HFFc6 (cell line): ENCODE data around the gene RNF115. TPM values are rescaled to one million over a fixed set of nuclear protein-coding genes. Genes with fewer than 3 reads are reported as not detected.

ENCODE experiments used
- DNase-seq: peaks from one replicate; pipeline ENCODE4 v3.0.0-alpha.2; 2018
- H3K27ac Mint-ChIP-seq: 2 replicates; pipeline ENCODE4 v1.8.0; 2020; ENCODE audit warnings: mild to moderate bottlenecking, mixed read lengths
- H3K27me3 Mint-ChIP-seq: 2 replicates; pipeline ENCODE4 v1.8.0; 2021; ENCODE audit warnings: mild to moderate bottlenecking, moderate library complexity, mixed read lengths; ENCODE audit not compliant: insufficient read depth
- H3K36me3 Mint-ChIP-seq: 2 replicates; pipeline ENCODE4 v1.8.0; 2021; ENCODE audit warnings: low read depth, mixed read lengths
- H3K4me1 Mint-ChIP-seq: 2 replicates; pipeline ENCODE4 v1.8.0; 2020; ENCODE audit warnings: low read depth, mixed read lengths
- H3K4me3 Mint-ChIP-seq: 2 replicates; pipeline ENCODE4 v1.8.0; 2020; ENCODE audit warnings: mild to moderate bottlenecking, moderate library complexity, mixed read lengths
- H3K9me3 Mint-ChIP-seq: 2 replicates; pipeline ENCODE4 v1.8.0; 2020; ENCODE audit warnings: mild to moderate bottlenecking, mixed read lengths
- CTCF ChIP-seq: fragments of 200-600 bp; sonication (generic); IDR thresholded peaks from 2 replicates; pipeline ENCODE4 v1.5.0; 2021; ENCODE audit warnings: antibody characterized with exemption, mild to moderate bottlenecking
- total RNA-seq, 6 experiments: library from RNA; stranded (reverse); fragmentation: NEBNext Ultra II Directional; extraction: Animal tissue kit (Norgen Biotek cat#: 25700); gene quantifications; 2 replicates in 1 of 6; 3 replicates in 5 of 6; pipeline ENCODE4 v1.2.3, GENCODE V29; 2021

Gene RNF115
- total RNA-seq, 6 experiments from 2014 or later = 14.0 to 23.0 (median 21.2) TPM

GRCh38 chr1:145707183-145707867 lies 116.6 kb downstream of the RNF115 start, which contains the start of gene PDZK1:
Gene PDZK1 (minus strand): TSS chr1:145707368. CDS start chr1:145688021, 19,347 bp downstream.
- DNase-seq = no peak
- Mint-ChIP-seq H3K4me1 (peaks cover 57% of the 10 kb centered on the region), H3K27ac (peak within 1 kb of the TSS; percentile 62), H3K36me3 (peaks cover 8% of the 10 kb centered on the region; the same call in 1 of the 2 replicates), H3K9me3 (no peaks in the 10 kb centered on the region), H3K27me3 (no peaks in the 10 kb centered on the region), H3K4me3 (peak within 1 kb of the TSS; percentile 40)
- TF ChIP-seq CTCF = no peak

- Mint-ChIP-seq H3K9me3 (no peaks in the 10 kb centered on the region), H3K27me3 (no peaks in the 10 kb centered on the region), H3K27ac (peak overlapping the region; percentile 62), H3K4me1 (peaks cover 56% of the 10 kb centered on the region), H3K36me3 (peaks cover 8% of the 10 kb centered on the region; the same call in 1 of the 2 replicates), H3K4me3 (peak overlapping the region; percentile 9)
- TF ChIP-seq CTCF = no peak
- DNase-seq = peak; percentile 91
These were observed 117.7 kb downstream of the RNF115 start for GRCh38 chr1:145706086-145706664.

- no peak overlapping the region for H3K27ac Mint-ChIP-seq
- H3K9me3 Mint-ChIP-seq = no peaks in the 10 kb centered on the region
- H3K27me3 Mint-ChIP-seq = no peaks in the 10 kb centered on the region
- no peak overlapping the region; the same call in 1 of the 2 replicates for H3K4me3 Mint-ChIP-seq
- no peak for TF ChIP-seq CTCF
- H3K4me1 Mint-ChIP-seq = peaks cover 51% of the 10 kb centered on the region
- H3K36me3 Mint-ChIP-seq = peaks cover 5% of the 10 kb centered on the region; the same call in 1 of the 2 replicates
- DNase-seq = no peak
These were observed 118.3 kb downstream of the RNF115 start for GRCh38 chr1:145705622-145706021.

DNA sequence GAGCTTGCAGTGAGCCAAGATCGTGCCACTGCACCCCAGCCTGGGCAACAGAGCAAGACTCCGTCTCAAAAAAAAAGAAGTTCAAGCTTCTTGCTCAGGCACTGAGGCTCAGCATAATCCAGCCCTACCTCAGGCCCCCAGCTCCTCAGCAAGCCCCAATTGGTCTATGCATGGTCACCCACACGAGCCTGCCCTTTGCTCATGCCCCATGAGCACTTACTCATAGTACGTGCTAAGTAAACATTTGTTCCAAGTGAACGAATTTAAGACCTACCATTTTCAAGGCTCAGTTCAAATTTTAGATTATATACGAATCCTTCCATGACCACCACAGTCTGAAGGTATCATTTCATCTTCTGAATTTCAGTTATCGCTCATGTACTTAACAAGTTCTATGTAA lies 121.1 kb downstream of the RNF115 start:
- no peak for DNase-seq
- Mint-ChIP-seq H3K4me3 (no peak overlapping the region), H3K4me1 (peaks cover 33% of the 10 kb centered on the region), H3K9me3 (no peaks in the 10 kb centered on the region), H3K27me3 (peaks cover 1% of the 10 kb centered on the region; the same call in 1 of the 2 replicates), H3K27ac (no peak overlapping the region), H3K36me3 (no peaks in the 10 kb centered on the region)
- no peak for TF ChIP-seq CTCF

DNA sequence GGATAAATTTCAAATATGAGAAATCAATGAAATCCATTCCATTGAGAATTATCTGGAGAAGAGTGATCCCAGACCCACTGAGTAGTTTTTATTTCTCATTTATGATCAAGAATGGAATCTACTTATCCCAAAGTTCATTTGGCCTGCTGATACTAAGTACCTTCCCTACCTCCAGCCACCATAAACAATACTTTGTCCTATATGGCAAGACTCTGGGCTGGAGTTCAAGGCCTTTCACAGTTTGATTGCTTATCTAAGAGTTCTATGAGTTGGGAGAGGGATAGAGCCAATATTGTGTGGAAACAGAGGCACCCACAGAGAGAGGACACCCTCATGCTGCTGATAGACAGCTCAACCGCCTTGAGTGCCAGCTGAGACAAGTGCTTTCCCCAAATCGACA lies 121.8 kb downstream of the RNF115 start:
- Mint-ChIP-seq H3K27me3 (peaks cover 2% of the 10 kb centered on the region; the same call in 1 of the 2 replicates), H3K36me3 (no peaks in the 10 kb centered on the region), H3K27ac (no peak overlapping the region), H3K4me3 (no peak overlapping the region), H3K4me1 (peaks cover 25% of the 10 kb centered on the region), H3K9me3 (no peaks in the 10 kb centered on the region)
- no peak for DNase-seq
- no peak for TF ChIP-seq CTCF
